Endothelial cell of umbilical vein (primary cell): Measurements from ENCODE around the gene KCP. TPM values are rescaled to one million over a fixed set of nuclear protein-coding genes. Genes with fewer than 3 reads are reported as not detected.

ENCODE experiments used
- BruUV-seq: library from RNA; stranded (reverse); fragments of 400-500 nt; replicated peaks from 2 replicates; lab custom pipeline; 2021; lab: Mats Ljungman, UMichigan
- CTCF ChIA-PET: fragments of 300-600, 350-600 bp; sonication (Branson Sonifier 250); formaldehyde crosslinking; loops from one replicate; lab custom pipeline; 2021; ENCODE audit warnings: antibody characterized with exemption, inconsistent platforms; lab: Charles Lee
- POLR2A ChIA-PET: fragments of 300-600, 350-600 bp; sonication (Branson Sonifier 250); formaldehyde crosslinking; loops from one replicate; lab custom pipeline; 2021; ENCODE audit warnings: antibody characterized with exemption, inconsistent platforms; lab: Charles Lee
- DNase-seq: peaks from one replicate; pipeline ENCODE4 v3.0.0-alpha.2; 2011; ENCODE audit warnings: low read depth, low spot score
- FAIRE-seq: peaks from 2 replicates; lab custom pipeline; 2011; peaks lifted over from hg19 to GRCh38; lab: Jason Lieb, UNC
- H2AFZ ChIP-seq: 2 replicates; pipeline ENCODE4 v1.6.0; 2012; ENCODE audit warnings: low read depth, low read length, control low read depth, inconsistent platforms
- H3K27ac ChIP-seq: 2 replicates; pipeline ENCODE4 v1.5.1; 2011; ENCODE audit warnings: low read depth, mild to moderate bottlenecking, control low read depth, low read length, moderate library complexity; ENCODE audit not compliant: insufficient read depth
- H3K27me3 ChIP-seq, 2 experiments: 2 replicates each; pipeline versions ENCODE4 v1.6.0 to v1.6.1; 2011; ENCODE audit warnings: low read length in 2 of 2, mixed read lengths in 1 of 2; ENCODE audit not compliant: control insufficient read depth in 2 of 2, insufficient read depth in 2 of 2
- H3K36me3 ChIP-seq, 2 experiments: 2 replicates in 1 of 2; 3 replicates in 1 of 2; pipeline ENCODE4 v1.5.1; 2011; ENCODE audit warnings: low read length in 2 of 2, mild to moderate bottlenecking in 1 of 2, moderate library complexity in 1 of 2; ENCODE audit not compliant: control insufficient read depth in 2 of 2, insufficient read depth in 2 of 2; ENCODE audit errors: extremely low read depth in 1 of 2
- H3K4me1 ChIP-seq: 3 replicates; pipeline ENCODE4 v1.5.1; 2011; ENCODE audit warnings: mild to moderate bottlenecking, low read length; ENCODE audit not compliant: control insufficient read depth, insufficient read depth; ENCODE audit errors: extremely low read depth
- H3K4me2 ChIP-seq: 2 replicates; pipeline ENCODE4 v1.6.1; 2011; ENCODE audit warnings: low read length, control low read depth, mixed read lengths; ENCODE audit not compliant: insufficient read depth
- H3K4me3 ChIP-seq, 3 experiments: fragments of 200-600 bp in 1 of 3; sonication (generic), shearing (Covaris generic) in 1 of 3; replicated peaks in 1 of 3; 2 replicates each; pipeline ENCODE4 v1.5.1; 2011 to 2016; ENCODE audit warnings: control low read depth in 3 of 3, low read length in 3 of 3, mild to moderate bottlenecking in 2 of 3, inconsistent platforms in 1 of 3, low read depth in 1 of 3, moderate library complexity in 1 of 3; ENCODE audit not compliant: insufficient read depth in 1 of 3
- H3K79me2 ChIP-seq: 2 replicates; pipeline ENCODE4 v1.6.0; 2012; ENCODE audit warnings: low read length, inconsistent platforms; ENCODE audit not compliant: control insufficient read depth, insufficient read depth
- H3K9ac ChIP-seq: replicated peaks from 2 replicates; pipeline ENCODE3; 2011; ENCODE audit warnings: low read length, control low read depth; ENCODE audit not compliant: insufficient read depth; ENCODE audit errors: extremely low read depth
- H3K9me1 ChIP-seq: replicated peaks from 3 replicates; pipeline ENCODE4 v1.6.0; 2011; ENCODE audit warnings: mild to moderate bottlenecking, low read length; ENCODE audit not compliant: control insufficient read depth, insufficient read depth; ENCODE audit errors: extremely low read depth
- H3K9me3 ChIP-seq: replicated peaks from 2 replicates; pipeline ENCODE4 v1.5.1; 2012; ENCODE audit warnings: low read length, inconsistent platforms; ENCODE audit not compliant: control insufficient read depth, insufficient read depth
- H4K20me1 ChIP-seq: replicated peaks from 2 replicates; pipeline ENCODE3; 2011; ENCODE audit warnings: mild to moderate bottlenecking, low read length; ENCODE audit not compliant: control insufficient read depth, insufficient read depth; ENCODE audit errors: extremely low read depth
- CTCF ChIP-seq, 2 donors: IDR thresholded peaks; 1 replicate in 1 of 2; 2 replicates in 1 of 2; pipeline ENCODE4 v1.5.1; 2011; ENCODE audit warnings: low read length in 2 of 2, mild to moderate bottlenecking in 2 of 2, moderate library complexity in 2 of 2, control low read depth in 1 of 2, inconsistent platforms in 1 of 2, low read depth in 1 of 2; ENCODE audit not compliant: insufficient read depth in 1 of 2; ENCODE audit errors: extremely low read depth in 1 of 2
- EZH2 ChIP-seq: IDR thresholded peaks from 2 replicates; pipeline ENCODE4 v1.6.1; 2012; ENCODE audit warnings: borderline replicate concordance, low read depth, mild to moderate bottlenecking, moderate library complexity, low read length, inconsistent platforms; ENCODE audit not compliant: severe bottlenecking
- FOS ChIP-seq: IDR thresholded peaks from 2 replicates; pipeline ENCODE4 v1.6.1; 2011; ENCODE audit warnings: mild to moderate bottlenecking, low read length, moderate library complexity, borderline replicate concordance; ENCODE audit not compliant: insufficient read depth
- GATA2 ChIP-seq: IDR thresholded peaks from 2 replicates; pipeline ENCODE4 v1.7.0; 2011; ENCODE audit warnings: low read depth, mild to moderate bottlenecking, moderate library complexity, mixed read lengths, low read length; ENCODE audit not compliant: insufficient read length, insufficient read depth
- JUN ChIP-seq: IDR thresholded peaks from 2 replicates; pipeline ENCODE4 v1.6.1; 2011; ENCODE audit warnings: borderline replicate concordance, low read depth; ENCODE audit not compliant: insufficient read length, insufficient read depth
- MAX ChIP-seq: IDR thresholded peaks from 2 replicates; pipeline ENCODE4 v1.6.1; 2011; ENCODE audit not compliant: insufficient read depth, insufficient read length
- MYC ChIP-seq: IDR thresholded peaks from one replicate; pipeline ENCODE4 v1.6.1; 2011; ENCODE audit warnings: mild to moderate bottlenecking, low read depth, low read length
- POLR2A ChIP-seq: IDR thresholded peaks from 2 replicates; pipeline ENCODE4 v1.6.1; 2012; ENCODE audit warnings: low read depth, mild to moderate bottlenecking, control low read depth, low read length
- POLR2AphosphoS5 ChIP-seq: IDR thresholded peaks from 2 replicates; pipeline ENCODE4 v1.6.1; 2012; ENCODE audit warnings: low read depth, mild to moderate bottlenecking, control low read depth, low read length, moderate library complexity; ENCODE audit not compliant: insufficient read depth
- dilution Hi-C: fragments of 300-500 bp; cut with MboI; formaldehyde crosslinking; loops from one replicate; pipeline ENCODE4 v1.15.0; 2019; ENCODE audit warnings: low sequenced_read_pairs; ENCODE audit not compliant: extremely low pct_ligation_motif_present
- intact Hi-C: fragments of 100-400 bp; cut with micrococcal nuclease; formaldehyde crosslinking; loops from one replicate; pipeline ENCODE4 v1.10.0; 2022
- polyA plus RNA-seq, 4 experiments: library from polyadenylated mRNA; depleted of rRNA in 3 of 4; stranded (reverse) in 3 of 4; unstranded in 1 of 4; fragments of >200 nt; gene quantifications; 2 replicates each; pipeline versions ENCODE4 v1.2.1 to v1.2.3, GENCODE V29; 2011 to 2012; ENCODE audit warnings: missing spikeins in 1 of 4
- total RNA-seq: library from RNA; stranded (reverse); gene quantifications from 2 replicates; pipeline ENCODE4 v1.2.3, GENCODE V29; 2021

The KCP gene
- total and polyA plus RNA-seq, 2 donors (not counting 3 experiments of a cell fraction or from before 2014, with no cell fraction given): not detected

- FAIRE-seq (no peak), DNase-seq (no peak)
- H3K79me2 ChIP-seq: no peaks in the 10 kb centered on the region
- H3K9ac ChIP-seq: no peak overlapping the region
- POLR2A ChIA-PET: no interaction called here
- H3K36me3 ChIP-seq: no peaks in the 10 kb centered on the region
- H2AFZ ChIP-seq: no peak overlapping the region
- no peaks in the 10 kb centered on the region for H3K9me3 ChIP-seq
- dilution Hi-C loops (no loop called here), intact Hi-C loops (no loop called here)
- peaks cover 51 to 59% of the 10 kb centered on the region in 2 experiments for H3K27me3 ChIP-seq
- H3K4me2 ChIP-seq: no peak overlapping the region
- BruUV-seq: no TSS peak
- H4K20me1 ChIP-seq: no peaks in the 10 kb centered on the region
- H3K4me1 ChIP-seq: peaks cover 5% of the 10 kb centered on the region
- TF ChIP-seq POLR2AphosphoS5 (no peak), MYC (no peak), FOS (no peak), POLR2A (no peak), GATA2 (no peak), JUN (no peak), EZH2 (no peak), MAX (no peak), CTCF (IDR thresholded peaks at IDR 0.05; ENCODE audit: extremely low read depth in 1 of 2, insufficient read depth in 1 of 2, low read depth in 1 of 2, low read length in 2 of 2) (no peak)
- H3K4me3 ChIP-seq: no peak overlapping the region
- H3K27ac ChIP-seq: no peak overlapping the region
- CTCF ChIA-PET: interaction anchor here (0.8 to 4.7 kb wide), 3 partner anchors 176 to 251 kb away, joined by 3 to 25 read pairs (median 4); no protein-coding TSS in a partner anchor
- H3K9me1 ChIP-seq: no peaks in the 10 kb centered on the region
Measured at GRCh38 chr7:128912281-128912680, 1.8 kb upstream of the KCP start.
